ENCODE data around the gene MYH2. TPM values are rescaled to one million over a fixed set of nuclear protein-coding genes. Genes with fewer than 3 reads are reported as not detected.

MYH2 gene
- total and polyA plus RNA-seq, 2 of the 13 experiments (the other 11 are each of a cell fraction or from before 2014, with no cell fraction given): not detected

GRCh38 chr17:10499950-10500349 lies 49.5 kb downstream of the MYH2 start:
- no peak for DNase-seq (ENCODE audit: low spot score)
- Histone ChIP-seq H4K20me1 (ENCODE audit: insufficient read depth, low read length) (no peaks in the 10 kb centered on the region), H3K4me1 (ENCODE audit: insufficient read depth, low read length) (peaks cover 14% of the 10 kb centered on the region), H3K4me2 (ENCODE audit: low read depth, low read length) (no peak overlapping the region), H3K4me3 (replicated peaks in 1 of 3; ENCODE audit: insufficient read depth in 1 of 3, low read depth in 2 of 3, low read length in 3 of 3) (no peak overlapping the region), H2AFZ (ENCODE audit: low read length) (no peak overlapping the region), H3K36me3 (replicated peaks in 1 of 2; ENCODE audit: control insufficient read depth in 1 of 2, insufficient read depth in 2 of 2, low read length in 2 of 2) (no peaks in the 10 kb centered on the region), H3K27me3 (ENCODE audit: control insufficient read depth in 1 of 2, insufficient read depth in 2 of 2, low read length in 2 of 2) (peaks cover 0 to 11% of the 10 kb centered on the region in 2 experiments; a peak in 3 of 5 replicates), H3K9me3 (ENCODE audit: low read length) (no peaks in the 10 kb centered on the region), H3K27ac (ENCODE audit: extremely low read length, insufficient read depth, low read length) (no peak overlapping the region), H3K9ac (ENCODE audit: insufficient read depth, low read depth, low read length) (no peak overlapping the region), H3K79me2 (ENCODE audit: insufficient read depth, low read length) (no peaks in the 10 kb centered on the region)
- ATAC-seq: no peak
- TF ChIP-seq ZNF292 (CRISPR knock-in tag; IDR thresholded peaks at IDR 0.05; ENCODE audit: borderline replicate concordance, low read depth) (no peak), ZNF333 (CRISPR knock-in tag; IDR thresholded peaks at IDR 0.05; ENCODE audit: borderline replicate concordance) (no peak), ZNF746 (CRISPR knock-in tag; IDR thresholded peaks at IDR 0.05) (no peak), POGK (CRISPR knock-in tag; conservative IDR thresholded peaks at IDR 0.05) (no peak), IKZF5 (CRISPR knock-in tag; IDR thresholded peaks at IDR 0.05) (no peak)
- POLR2A ChIA-PET: no interaction called here
- no TSS peak for BruUV-seq (replicated peaks)
- WGBS (ENCODE audit: low lambda C conversion rate): 32% methylated on average over 3 of the region's 3 CpGs
- no peak for FAIRE-seq
- in situ Hi-C loops (cut with HindIII; ENCODE audit: extremely low pct_ligation_motif_present, low pct_unique_long_range_greater_than_20kb): no loop called here
- intact Hi-C loops (cut with micrococcal nuclease; ENCODE audit: unreplicated experiment): no loop called here
- CTCF ChIA-PET (ENCODE audit: low intra/inter-chr PET ratio, low total read pairs): no interaction called here

- H4K20me1 ChIP-seq (ENCODE audit: insufficient read depth, low read length): no peaks in the 10 kb centered on the region
- in situ Hi-C loops (cut with HindIII; ENCODE audit: extremely low pct_ligation_motif_present, low pct_unique_long_range_greater_than_20kb): no loop called here
- FAIRE-seq: no peak
- ChIA-PET CTCF (ENCODE audit: low intra/inter-chr PET ratio, low total read pairs) (no interaction called here), POLR2A (no interaction called here)
- intact Hi-C loops (cut with micrococcal nuclease; ENCODE audit: unreplicated experiment): no loop called here
- no TSS peak for BruUV-seq (replicated peaks)
- H2AFZ ChIP-seq (ENCODE audit: low read length): no peak overlapping the region
- no peak for DNase-seq (ENCODE audit: low spot score)
- no peaks in the 10 kb centered on the region for H3K79me2 ChIP-seq (ENCODE audit: insufficient read depth, low read length)
- no peak overlapping the region for H3K9ac ChIP-seq (ENCODE audit: insufficient read depth, low read depth, low read length)
- H3K9me3 ChIP-seq (ENCODE audit: low read length): peaks cover 30% of the 10 kb centered on the region
- no peak overlapping the region for H3K4me2 ChIP-seq (ENCODE audit: low read depth, low read length)
- no peaks in the 10 kb centered on the region for H3K27me3 ChIP-seq (ENCODE audit: control insufficient read depth in 1 of 2, insufficient read depth in 2 of 2, low read length in 2 of 2)
- H3K4me1 ChIP-seq (ENCODE audit: insufficient read depth, low read length): no peaks in the 10 kb centered on the region
- H3K27ac ChIP-seq (ENCODE audit: extremely low read length, insufficient read depth, low read length): no peak overlapping the region
- no peak for ATAC-seq
- no peaks in the 10 kb centered on the region for H3K36me3 ChIP-seq (replicated peaks in 1 of 2; ENCODE audit: control insufficient read depth in 1 of 2, insufficient read depth in 2 of 2, low read length in 2 of 2)
- H3K4me3 ChIP-seq (replicated peaks in 1 of 3; ENCODE audit: insufficient read depth in 1 of 3, low read depth in 2 of 3, low read length in 3 of 3): no peak overlapping the region
- 52% methylated on average over 2 of the region's 2 CpGs for WGBS (ENCODE audit: low lambda C conversion rate)
- TF ChIP-seq SNRNP70 (IDR thresholded peaks at IDR 0.05; ENCODE audit: low read depth, low read length) (no peak), MAFF (IDR thresholded peaks at IDR 0.05; ENCODE audit: low read depth, low read length) (peak; percentile 57), FUBP1 (CRISPR knock-in tag; IDR thresholded peaks at IDR 0.05; ENCODE audit: borderline replicate concordance) (no peak), MAFK (conservative IDR thresholded peaks at IDR 0.05 in 1 of 2, IDR thresholded peaks at IDR 0.05 in 1 of 2; ENCODE audit: low read length in 2 of 2) (peak; percentile 65 to 75), FIP1L1 (IDR thresholded peaks at IDR 0.05; ENCODE audit: borderline replicate concordance, insufficient read depth, low read depth, low read length) (no peak), MXD4 (CRISPR knock-in tag; IDR thresholded peaks at IDR 0.05) (no peak)
These were observed 57.5 kb downstream of the MYH2 start for GRCh38 chr17:10492004-10492403.

Data from HepG2 (cell line).